Right atrium auricular region (tissue), 2 donors: ENCODE measurements around the gene TM4SF20. TPM values are rescaled to one million over a fixed set of nuclear protein-coding genes. Genes with fewer than 3 reads are reported as not detected.
A peak's percentile ranks its signal among the peaks of the same experiment; 100 is the strongest.
"Not testable (repeated sequence)": the region's sequence is repeated elsewhere in the genome, so short reads cannot be mapped to it uniquely, and the experiment has no call there.

Experiments used
- DNase-seq: peaks from one replicate; pipeline ENCODE4 v3.0.0-alpha.2; 2019; ENCODE audit warnings: low spot score
- H3K27ac ChIP-seq, 2 donors: fragments of 200-600 bp; sonication (generic); 1 replicate in 1 of 2; 2 replicates in 1 of 2; pipeline ENCODE4 v1.5.1; 2016 to 2019
- H3K27me3 ChIP-seq, 2 donors: fragments of 200-600 bp; sonication (generic); one replicate each; pipeline versions ENCODE4 v1.5.1 to v1.6.0; 2017 to 2019
- H3K36me3 ChIP-seq: fragments of 200-600 bp; sonication (generic); one replicate; pipeline ENCODE4 v1.5.1; 2016
- H3K4me1 ChIP-seq, 2 donors: fragments of 200-600 bp; sonication (generic); one replicate each; pipeline versions ENCODE4 v1.5.1 to v1.6.0; 2017 to 2019
- H3K4me3 ChIP-seq, 2 donors: fragments of 200-600 bp; sonication (generic); 1 replicate in 1 of 2; 2 replicates in 1 of 2; pipeline ENCODE4 v1.5.1; 2017 to 2019; ENCODE audit warnings: mild to moderate bottlenecking in 1 of 2, moderate library complexity in 1 of 2
- H3K9me3 ChIP-seq, 2 donors: fragments of 200-600 bp; sonication (generic); one replicate each; pipeline ENCODE4 v1.5.1; 2019
- CTCF ChIP-seq, 2 donors: fragments of 200-600 bp; sonication (generic); IDR thresholded peaks; one replicate each; pipeline ENCODE4 v1.5.1; 2019; ENCODE audit warnings: antibody characterized with exemption in 2 of 2
- total RNA-seq, 2 donors: library from RNA; depleted of rRNA; stranded (reverse); fragments of >200 nt; gene quantifications; one replicate each; pipeline ENCODE4 v1.1.0, GENCODE V29; 2016

TM4SF20 gene
- total RNA-seq, 2 donors from 2014 or later: not detected

- Histone ChIP-seq H3K36me3 (no peaks in the 10 kb centered on the region), H3K27me3 (no peaks in the 10 kb centered on the region), H3K4me3 (no peak overlapping the region), H3K9me3 (no peaks in the 10 kb centered on the region), H3K27ac (no peak overlapping the region), H3K4me1 (no peaks in the 10 kb centered on the region)
- no peak for DNase-seq
- no peak for TF ChIP-seq CTCF (IDR thresholded peaks at IDR 0.05)
These were observed 16.4 kb upstream of the TM4SF20 start for GRCh38 chr2:227395556-227395955.

GRCh38 chr2:227394401-227394800 lies 15.3 kb upstream of the TM4SF20 start:
- Histone ChIP-seq H3K36me3 (no peaks in the 10 kb centered on the region), H3K27ac (no peak overlapping the region), H3K9me3 (no peaks in the 10 kb centered on the region), H3K4me3 (no peak overlapping the region), H3K27me3 (no peaks in the 10 kb centered on the region), H3K4me1 (no peaks in the 10 kb centered on the region)
- TF ChIP-seq CTCF (IDR thresholded peaks at IDR 0.05): no peak
- DNase-seq: peak; percentile 16

- H3K36me3 ChIP-seq: no peaks in the 10 kb centered on the region
- H3K9me3 ChIP-seq: no peaks in the 10 kb centered on the region
- H3K27me3 ChIP-seq: no peaks in the 10 kb centered on the region
- H3K4me1 ChIP-seq: no peaks in the 10 kb centered on the region
- no peak overlapping the region for H3K4me3 ChIP-seq
- DNase-seq: peak; percentile 46
- TF ChIP-seq CTCF (IDR thresholded peaks at IDR 0.05): no peak
- H3K27ac ChIP-seq: no peak overlapping the region
These were observed 11.6 kb upstream of the TM4SF20 start for GRCh38 chr2:227390468-227391256.

- no peak for DNase-seq
- Histone ChIP-seq H3K4me3 (no peak overlapping the region), H3K27ac (no peak overlapping the region), H3K27me3 (no peaks in the 10 kb centered on the region), H3K36me3 (no peaks in the 10 kb centered on the region), H3K9me3 (no peaks in the 10 kb centered on the region), H3K4me1 (no peaks in the 10 kb centered on the region)
- no peak for TF ChIP-seq CTCF (IDR thresholded peaks at IDR 0.05)
These were observed 10.6 kb upstream of the TM4SF20 start for GRCh38 chr2:227389661-227390060.

GRCh38 chr2:227389231-227389630 lies 10.1 kb upstream of the TM4SF20 start:
- Histone ChIP-seq H3K27me3 (no peaks in the 10 kb centered on the region), H3K36me3 (no peaks in the 10 kb centered on the region), H3K9me3 (no peaks in the 10 kb centered on the region), H3K27ac (no peak overlapping the region), H3K4me1 (no peaks in the 10 kb centered on the region), H3K4me3 (no peak overlapping the region)
- TF ChIP-seq CTCF (IDR thresholded peaks at IDR 0.05): no peak
- no peak for DNase-seq

- no peaks in the 10 kb centered on the region for H3K27me3 ChIP-seq
- H3K27ac ChIP-seq: no peak overlapping the region
- TF ChIP-seq CTCF (IDR thresholded peaks at IDR 0.05): no peak
- DNase-seq: peak; percentile 44
- H3K4me3 ChIP-seq: no peak overlapping the region
- no peaks in the 10 kb centered on the region for H3K9me3 ChIP-seq
- H3K36me3 ChIP-seq: no peaks in the 10 kb centered on the region
- no peaks in the 10 kb centered on the region for H3K4me1 ChIP-seq
These were observed 9.5 kb upstream of the TM4SF20 start for GRCh38 chr2:227388537-227389011.

GRCh38 chr2:227387583-227387982 lies 8.5 kb upstream of the TM4SF20 start, which contains the start of gene SCYGR1:
SCYGR1 (minus strand) TSS chr2:227387949; CDS start chr2:227387949, 0 bp downstream.
- not testable (repeated sequence) for H3K9me3 ChIP-seq, H3K27ac ChIP-seq, H3K27me3 ChIP-seq, DNase-seq, H3K36me3 ChIP-seq, H3K4me1 ChIP-seq, H3K4me3 ChIP-seq
